NCI-H2171 treated with DMSO at 0.1 percent for 48 hours (cell line): ENCODE results near the gene CERT1.
"Not testable (repeated sequence)": the region's sequence is repeated elsewhere in the genome, so short reads cannot be mapped to it uniquely, and the experiment has no call there.

Experiments
- DNase-seq: peaks from one replicate; lab custom pipeline; 2025; lab: John Stamatoyannopoulos, UW

CERT1 gene

DNA sequence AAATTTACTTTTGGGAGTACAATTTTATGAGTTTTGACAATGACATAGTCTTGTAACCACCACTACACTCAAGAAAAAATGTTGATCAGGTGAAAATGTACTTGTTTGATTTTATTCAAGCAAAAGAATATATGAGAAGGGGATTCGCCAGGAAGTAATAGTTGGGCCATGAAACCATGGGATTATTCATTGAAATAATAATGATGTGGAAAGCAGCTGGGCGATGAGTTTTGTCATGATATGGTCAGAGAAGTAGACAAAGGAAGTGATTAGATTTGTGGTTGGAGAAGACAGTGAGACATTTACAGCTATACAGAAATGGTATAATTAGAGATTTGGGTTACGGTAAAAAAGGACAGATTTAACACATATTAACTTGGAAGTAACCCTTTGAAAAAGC, 163.2 kb downstream of the CERT1 start:
- DNase-seq = no peak

- no peak for DNase-seq
Measured at GRCh38 chr5:75342836-75343235, 168.6 kb downstream of the CERT1 start.

DNA sequence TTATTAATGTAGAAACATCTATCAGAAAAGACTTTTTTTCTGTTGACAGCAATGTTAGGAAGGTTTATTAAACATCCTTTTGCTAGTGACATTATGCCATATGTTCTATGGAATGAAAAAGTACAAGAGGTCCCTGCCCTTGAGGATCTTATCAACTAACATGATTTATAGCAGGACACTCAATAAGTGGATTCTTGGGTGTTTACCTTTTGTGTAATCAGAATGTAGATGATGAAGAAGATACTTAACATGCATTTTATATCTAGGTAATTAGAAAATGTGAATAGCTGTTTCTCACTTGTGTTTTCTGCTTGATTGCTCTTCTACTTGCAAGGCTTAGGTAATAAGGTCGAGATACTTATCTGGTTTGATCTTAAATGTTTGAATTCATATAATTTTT, 169.5 kb downstream of the CERT1 start:
- no peak for DNase-seq

GRCh38 chr5:75340714-75341478, 170.5 kb downstream of the CERT1 start:
- DNase-seq = no peak

DNA sequence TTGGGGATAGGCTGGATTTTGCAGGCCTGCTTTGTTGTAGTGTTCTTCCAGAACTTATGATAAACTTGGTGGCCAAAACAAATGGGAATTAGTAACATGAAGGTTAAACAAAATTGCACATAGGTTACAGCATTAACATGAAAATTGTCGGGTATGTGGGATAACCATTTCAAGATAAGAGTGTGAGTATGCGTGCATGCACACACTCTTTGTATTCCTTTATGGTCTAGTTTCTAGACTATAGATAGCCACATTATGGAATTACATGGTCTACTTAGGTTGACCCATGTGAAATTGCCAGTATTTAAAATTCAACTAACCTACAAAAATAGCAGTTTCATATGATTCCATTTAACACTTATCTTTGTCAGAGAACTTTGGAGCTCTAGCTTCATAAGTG, 173.0 kb downstream of the CERT1 start:
- DNase-seq = no peak

DNA sequence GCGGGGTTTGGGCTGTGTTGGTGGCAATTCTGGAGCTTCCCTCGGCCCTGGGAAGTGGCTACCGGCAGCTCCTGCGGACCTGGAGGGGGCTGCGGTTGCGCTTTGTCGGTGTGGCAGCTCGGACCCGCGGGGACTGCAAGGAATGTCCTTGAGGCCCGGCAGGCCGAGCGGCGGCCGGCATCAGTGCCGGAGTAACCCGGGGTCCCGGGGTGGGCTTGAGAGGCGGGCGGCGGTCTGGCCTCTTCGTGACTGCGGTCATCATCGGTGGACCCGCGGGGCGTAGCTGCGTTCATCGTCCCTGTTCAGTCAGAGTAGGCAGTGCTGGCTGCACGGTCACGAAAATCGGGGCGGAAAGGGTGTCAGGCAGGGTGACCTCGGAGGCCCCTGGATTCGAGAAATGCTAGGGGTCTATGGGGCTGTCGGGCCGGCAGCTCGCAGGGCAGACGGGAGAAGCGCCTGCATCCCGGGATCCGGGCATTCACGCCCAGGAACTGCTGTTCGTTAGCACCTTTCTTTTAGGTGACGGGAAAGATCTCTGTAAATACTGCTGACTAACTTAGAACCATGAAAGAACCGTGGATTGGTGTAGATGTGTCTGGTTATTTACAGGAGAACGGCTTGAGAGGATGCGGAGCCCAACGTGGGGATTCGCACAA, 173.9 kb downstream of the CERT1 start:
- DNase-seq = no peak

DNA sequence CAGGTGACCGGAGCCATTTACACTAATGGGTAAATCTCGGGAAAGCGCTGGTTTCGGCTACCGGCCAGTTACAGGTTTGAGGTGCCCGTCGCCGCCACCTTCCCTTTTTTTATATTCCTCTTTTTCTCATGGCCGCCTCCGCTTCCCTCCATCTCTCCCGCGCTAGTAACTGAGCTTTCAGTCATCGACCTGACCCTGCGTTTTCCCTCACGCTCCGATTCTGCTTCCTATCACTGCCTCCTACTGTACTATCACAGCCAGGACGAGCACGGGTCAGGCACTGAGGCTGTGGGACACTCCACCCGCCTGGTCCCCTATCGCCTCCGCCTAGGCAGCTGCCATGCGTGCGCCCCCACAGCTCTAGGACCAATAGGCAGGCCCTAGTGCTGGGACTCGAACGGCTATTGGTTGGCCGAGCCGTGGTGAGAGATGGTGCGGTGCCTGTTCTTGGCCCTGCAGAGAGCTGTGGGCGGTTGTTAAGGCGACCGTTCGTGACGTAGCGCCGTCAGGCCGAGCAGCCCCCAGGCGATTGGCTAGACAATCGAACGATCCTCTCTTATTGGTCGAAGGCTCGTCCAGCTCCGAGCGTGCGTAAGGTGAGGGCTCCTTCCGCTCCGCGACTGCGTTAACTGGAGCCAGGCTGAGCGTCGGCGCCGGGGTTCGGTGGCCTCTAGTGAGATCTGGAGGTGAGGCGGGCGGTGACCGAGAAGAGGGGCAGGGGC, 174.7 kb downstream of the CERT1 start, which contains the start of gene HMGCR:
Gene HMGCR (plus strand): TSS at position 606 of the 722 bp plus-strand sequence. CDS start 5,386 bp downstream, outside the sequence.
- peak; percentile 96 for DNase-seq

- DNase-seq = peak; percentile 79
Measured at GRCh38 chr5:75335952-75336614, 175.3 kb downstream of the CERT1 start.

DNA sequence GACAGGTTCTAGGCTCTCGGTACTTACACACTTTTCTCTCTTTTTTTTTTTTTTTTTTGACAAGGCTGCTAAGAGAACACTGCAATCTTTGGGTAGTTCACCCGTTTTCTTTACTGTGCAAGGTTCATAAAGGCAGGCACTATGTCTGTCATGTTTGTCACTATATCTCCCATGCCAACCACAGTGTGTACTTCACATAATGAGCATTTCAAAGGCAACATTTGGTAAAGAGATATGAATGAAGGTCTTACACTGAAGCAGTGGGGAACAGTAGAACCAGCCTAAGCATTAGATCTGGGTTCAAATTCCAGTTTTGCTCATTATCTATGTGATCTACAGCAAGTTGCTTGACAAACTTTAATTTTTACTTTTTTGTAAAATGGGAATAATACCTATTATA, 175.9 kb downstream of the CERT1 start:
- no peak for DNase-seq

DNA sequence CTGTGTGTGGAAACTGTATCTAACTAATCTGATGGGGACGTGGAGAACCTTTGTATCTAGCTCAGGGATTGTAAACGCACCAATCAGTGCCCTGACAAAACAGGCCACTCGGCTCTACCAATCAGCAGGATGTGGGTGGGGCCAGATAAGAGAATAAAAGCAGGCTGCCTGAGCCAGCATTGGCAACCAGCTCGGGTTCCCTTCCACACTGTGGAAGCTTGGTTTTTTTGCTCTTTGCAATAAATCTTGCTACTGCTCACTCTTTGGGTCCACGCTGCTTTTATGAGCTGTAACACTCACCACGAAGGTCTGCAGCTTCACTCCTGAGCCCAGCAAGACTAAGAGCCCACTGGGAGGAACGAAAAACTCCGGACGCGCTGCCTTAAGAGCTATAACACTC, 177.0 kb downstream of the CERT1 start:
- not testable (repeated sequence) for DNase-seq

- DNase-seq = not testable (repeated sequence)
Measured at GRCh38 chr5:75333759-75334158, 177.7 kb downstream of the CERT1 start.

DNA sequence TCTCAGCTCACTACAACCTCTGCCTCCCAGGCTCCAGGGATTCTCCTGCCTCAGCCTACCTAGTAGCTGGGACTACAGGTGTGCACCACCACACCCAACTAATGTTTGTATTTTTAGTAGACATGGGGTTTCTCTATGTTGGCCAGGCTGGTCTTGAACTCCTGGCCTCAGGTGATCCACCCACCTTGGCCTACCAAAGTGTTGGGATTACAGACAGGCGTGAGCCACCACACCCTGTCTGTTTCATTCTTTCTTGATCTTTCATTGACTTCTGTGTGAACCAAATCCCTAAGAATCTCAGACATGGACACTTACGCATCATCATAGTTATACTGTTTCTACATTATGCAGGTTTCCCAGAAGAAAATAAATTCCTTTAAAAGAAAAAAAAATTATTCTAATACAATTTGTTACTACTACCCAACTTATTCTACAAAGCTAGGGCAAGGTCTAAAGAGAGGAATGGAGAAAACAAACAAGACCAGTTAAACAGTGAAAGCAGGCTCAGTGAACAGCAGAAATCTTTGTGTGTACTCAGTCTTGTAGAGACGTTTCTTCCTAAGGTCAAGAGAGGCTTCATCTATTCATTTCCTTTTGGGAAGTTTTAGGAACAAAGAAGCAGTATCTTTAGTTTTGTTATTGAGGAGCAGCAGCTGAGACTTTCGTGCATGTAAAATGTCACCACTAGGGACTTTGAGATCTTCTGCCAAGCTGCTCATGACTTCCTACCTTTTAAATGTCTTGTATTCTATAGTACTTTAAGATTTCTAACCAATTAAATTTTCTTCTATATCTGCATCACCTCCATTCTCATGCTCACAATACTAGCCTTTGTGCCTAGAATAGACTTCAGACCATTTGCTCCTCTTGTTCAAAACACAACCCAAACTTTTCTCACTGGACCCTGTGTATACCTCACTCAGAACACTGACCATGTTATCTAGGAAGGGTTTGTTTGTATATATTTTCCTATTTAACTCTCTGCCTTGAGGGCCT, 180.0 kb downstream of the CERT1 start:
- DNase-seq = no peak

GRCh38 chr5:75330404-75330803, 181.0 kb downstream of the CERT1 start:
- DNase-seq = no peak
